GM23338 (cell line): ENCODE data around the gene MASP2. TPM values are rescaled to one million over a fixed set of nuclear protein-coding genes. Genes with fewer than 3 reads are reported as not detected.
"Not testable (repeated sequence)": the region's sequence is repeated elsewhere in the genome, so short reads cannot be mapped to it uniquely, and the experiment has no call there.

ENCODE experiments used
- ATAC-seq: fragments of 200-7000 bp; cut with Tn5 transposase; 3 replicates; pipeline ENCODE4 v1.9.1; 2020
- DNase-seq: peaks from one replicate; pipeline ENCODE4 v3.0.0-alpha.2; 2015; ENCODE audit warnings: low spot score
- H2AFZ ChIP-seq: fragments of 200-600 bp; sonication (generic); 2 replicates; pipeline ENCODE4 v1.8.0; 2016; ENCODE audit warnings: antibody characterized with exemption, mild to moderate bottlenecking, moderate library complexity
- H3F3A ChIP-seq: fragments of 200-600 bp; sonication (generic); replicated peaks from 2 replicates; pipeline ENCODE4 v1.8.0; 2017; ENCODE audit warnings: antibody characterized with exemption, mixed run types, low read depth
- H3K27ac ChIP-seq: fragments of 200-600 bp; sonication (generic); 2 replicates; pipeline ENCODE4 v1.6.1; 2016; ENCODE audit warnings: low read depth
- H3K27me3 ChIP-seq: fragments of 200-600 bp; sonication (generic); 2 replicates; pipeline ENCODE4 v1.8.0; 2016; ENCODE audit warnings: mild to moderate bottlenecking, mixed run types, moderate library complexity; ENCODE audit not compliant: insufficient read depth
- H3K36me3 ChIP-seq: fragments of 200-600 bp; sonication (generic); 2 replicates; pipeline ENCODE4 v1.8.0; 2016; ENCODE audit warnings: mild to moderate bottlenecking; ENCODE audit not compliant: insufficient read depth
- H3K4me1 ChIP-seq: fragments of 200-600 bp; sonication (generic); 2 replicates; pipeline ENCODE4 v1.8.0; 2016; ENCODE audit warnings: mild to moderate bottlenecking, moderate library complexity; ENCODE audit not compliant: insufficient read depth
- H3K4me2 ChIP-seq: fragments of 200-600 bp; sonication (generic); 2 replicates; pipeline ENCODE4 v1.7.1; 2017; ENCODE audit warnings: mixed run types
- H3K4me3 ChIP-seq: fragments of 200-600 bp; sonication (generic); 2 replicates; pipeline ENCODE4 v1.6.1; 2016; ENCODE audit warnings: mixed run types
- H3K79me2 ChIP-seq: fragments of 200-600 bp; sonication (generic); replicated peaks from 2 replicates; pipeline ENCODE4 v1.8.0; 2017; ENCODE audit warnings: mild to moderate bottlenecking; ENCODE audit not compliant: insufficient read depth
- H3K9me2 ChIP-seq: fragments of 200-600 bp; sonication (generic); 2 replicates; pipeline ENCODE4 v1.8.0; 2017; ENCODE audit not compliant: insufficient read depth
- H4K20me1 ChIP-seq: fragments of 200-600 bp; sonication (generic); replicated peaks from 2 replicates; pipeline ENCODE4 v1.8.0; 2017; ENCODE audit warnings: mild to moderate bottlenecking; ENCODE audit not compliant: insufficient read depth
- H3K27ac Mint-ChIP-seq: 2 replicates; pipeline ENCODE4 v1.8.0; 2020; ENCODE audit warnings: inconsistent platforms, mild to moderate bottlenecking, moderate library complexity, mixed read lengths
- H3K27me3 Mint-ChIP-seq: 3 replicates; pipeline ENCODE4 v1.8.0; 2022; ENCODE audit warnings: low read depth, mild to moderate bottlenecking, moderate library complexity, mixed read lengths, inconsistent platforms; ENCODE audit not compliant: insufficient read depth, poor library complexity
- H3K36me3 Mint-ChIP-seq: 3 replicates; pipeline ENCODE4 v1.8.0; 2021; ENCODE audit warnings: low read depth, mild to moderate bottlenecking, inconsistent platforms, moderate library complexity, mixed read lengths
- H3K4me1 Mint-ChIP-seq: 3 replicates; pipeline ENCODE4 v1.8.0; 2020; ENCODE audit warnings: mild to moderate bottlenecking, inconsistent platforms, mixed read lengths
- H3K4me3 Mint-ChIP-seq: 3 replicates; pipeline ENCODE4 v1.8.0; 2021; ENCODE audit warnings: moderate library complexity, mild to moderate bottlenecking, inconsistent platforms, mixed read lengths
- H3K9me3 Mint-ChIP-seq: 3 replicates; pipeline ENCODE4 v1.8.0; 2020; ENCODE audit warnings: moderate library complexity, mild to moderate bottlenecking, inconsistent platforms, mixed read lengths
- CREB1 ChIP-seq: fragments of 250-450 bp; sonication (Bioruptor Pico); IDR thresholded peaks from 2 replicates; pipeline ENCODE4 v1.5.0; 2020; ENCODE audit warnings: low read depth, mild to moderate bottlenecking, moderate library complexity
- NANOG ChIP-seq: IDR thresholded peaks from 2 replicates; pipeline ENCODE4 v1.6.1; 2016; ENCODE audit warnings: antibody characterized with exemption, borderline replicate concordance
- STAT1 ChIP-seq: IDR thresholded peaks from one replicate; pipeline ENCODE4 v1.6.1; 2016; ENCODE audit warnings: antibody characterized with exemption; ENCODE audit not compliant: unreplicated experiment
- polyA plus RNA-seq: library from polyadenylated mRNA; unstranded; fragments of >200 nt; fragmentation: Nextera tagmentation; extraction: Ambion mirVana; gene quantifications from 2 replicates; pipeline ENCODE4 v1.2.1, GENCODE V29; 2016
- total RNA-seq: library from RNA; depleted of rRNA; stranded (reverse); fragments of >200 nt; shearing (Covaris generic); gene quantifications from 2 replicates; pipeline ENCODE4 v1.2.3, GENCODE V29; 2014
- TF ChIP-seq, protein P1 (sequence below): fragments of 250-450 bp; sonication (Bioruptor Pico); IDR thresholded peaks from 2 replicates; pipeline ENCODE4 v1.5.0; 2020; ENCODE audit warnings: mild to moderate bottlenecking, moderate library complexity

Gene MASP2
- total and polyA plus RNA-seq, 2 experiments from 2014 or later, result 0.71 to 1.5 TPM

DNA sequence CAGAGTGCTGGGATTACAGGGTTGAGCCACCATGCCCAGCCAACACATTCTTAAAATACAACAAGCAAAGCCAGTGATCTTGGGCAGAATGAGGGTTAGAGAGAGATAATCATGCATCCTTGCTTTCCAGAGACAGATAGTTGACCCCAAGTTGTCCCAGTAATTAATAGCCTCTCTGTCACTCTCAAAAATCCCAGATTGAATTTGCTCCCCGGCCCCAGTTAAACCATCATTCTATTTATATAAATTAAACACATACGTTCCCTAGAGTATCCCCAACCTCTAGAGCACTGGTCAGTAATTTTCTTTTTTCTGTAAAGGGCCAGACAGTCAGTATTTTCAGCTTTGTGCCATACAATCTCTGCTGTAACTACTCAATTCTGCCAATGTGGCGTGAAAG is 50.9 kb downstream of the MASP2 start (continued):
- TF ChIP-seq, protein P1, sequence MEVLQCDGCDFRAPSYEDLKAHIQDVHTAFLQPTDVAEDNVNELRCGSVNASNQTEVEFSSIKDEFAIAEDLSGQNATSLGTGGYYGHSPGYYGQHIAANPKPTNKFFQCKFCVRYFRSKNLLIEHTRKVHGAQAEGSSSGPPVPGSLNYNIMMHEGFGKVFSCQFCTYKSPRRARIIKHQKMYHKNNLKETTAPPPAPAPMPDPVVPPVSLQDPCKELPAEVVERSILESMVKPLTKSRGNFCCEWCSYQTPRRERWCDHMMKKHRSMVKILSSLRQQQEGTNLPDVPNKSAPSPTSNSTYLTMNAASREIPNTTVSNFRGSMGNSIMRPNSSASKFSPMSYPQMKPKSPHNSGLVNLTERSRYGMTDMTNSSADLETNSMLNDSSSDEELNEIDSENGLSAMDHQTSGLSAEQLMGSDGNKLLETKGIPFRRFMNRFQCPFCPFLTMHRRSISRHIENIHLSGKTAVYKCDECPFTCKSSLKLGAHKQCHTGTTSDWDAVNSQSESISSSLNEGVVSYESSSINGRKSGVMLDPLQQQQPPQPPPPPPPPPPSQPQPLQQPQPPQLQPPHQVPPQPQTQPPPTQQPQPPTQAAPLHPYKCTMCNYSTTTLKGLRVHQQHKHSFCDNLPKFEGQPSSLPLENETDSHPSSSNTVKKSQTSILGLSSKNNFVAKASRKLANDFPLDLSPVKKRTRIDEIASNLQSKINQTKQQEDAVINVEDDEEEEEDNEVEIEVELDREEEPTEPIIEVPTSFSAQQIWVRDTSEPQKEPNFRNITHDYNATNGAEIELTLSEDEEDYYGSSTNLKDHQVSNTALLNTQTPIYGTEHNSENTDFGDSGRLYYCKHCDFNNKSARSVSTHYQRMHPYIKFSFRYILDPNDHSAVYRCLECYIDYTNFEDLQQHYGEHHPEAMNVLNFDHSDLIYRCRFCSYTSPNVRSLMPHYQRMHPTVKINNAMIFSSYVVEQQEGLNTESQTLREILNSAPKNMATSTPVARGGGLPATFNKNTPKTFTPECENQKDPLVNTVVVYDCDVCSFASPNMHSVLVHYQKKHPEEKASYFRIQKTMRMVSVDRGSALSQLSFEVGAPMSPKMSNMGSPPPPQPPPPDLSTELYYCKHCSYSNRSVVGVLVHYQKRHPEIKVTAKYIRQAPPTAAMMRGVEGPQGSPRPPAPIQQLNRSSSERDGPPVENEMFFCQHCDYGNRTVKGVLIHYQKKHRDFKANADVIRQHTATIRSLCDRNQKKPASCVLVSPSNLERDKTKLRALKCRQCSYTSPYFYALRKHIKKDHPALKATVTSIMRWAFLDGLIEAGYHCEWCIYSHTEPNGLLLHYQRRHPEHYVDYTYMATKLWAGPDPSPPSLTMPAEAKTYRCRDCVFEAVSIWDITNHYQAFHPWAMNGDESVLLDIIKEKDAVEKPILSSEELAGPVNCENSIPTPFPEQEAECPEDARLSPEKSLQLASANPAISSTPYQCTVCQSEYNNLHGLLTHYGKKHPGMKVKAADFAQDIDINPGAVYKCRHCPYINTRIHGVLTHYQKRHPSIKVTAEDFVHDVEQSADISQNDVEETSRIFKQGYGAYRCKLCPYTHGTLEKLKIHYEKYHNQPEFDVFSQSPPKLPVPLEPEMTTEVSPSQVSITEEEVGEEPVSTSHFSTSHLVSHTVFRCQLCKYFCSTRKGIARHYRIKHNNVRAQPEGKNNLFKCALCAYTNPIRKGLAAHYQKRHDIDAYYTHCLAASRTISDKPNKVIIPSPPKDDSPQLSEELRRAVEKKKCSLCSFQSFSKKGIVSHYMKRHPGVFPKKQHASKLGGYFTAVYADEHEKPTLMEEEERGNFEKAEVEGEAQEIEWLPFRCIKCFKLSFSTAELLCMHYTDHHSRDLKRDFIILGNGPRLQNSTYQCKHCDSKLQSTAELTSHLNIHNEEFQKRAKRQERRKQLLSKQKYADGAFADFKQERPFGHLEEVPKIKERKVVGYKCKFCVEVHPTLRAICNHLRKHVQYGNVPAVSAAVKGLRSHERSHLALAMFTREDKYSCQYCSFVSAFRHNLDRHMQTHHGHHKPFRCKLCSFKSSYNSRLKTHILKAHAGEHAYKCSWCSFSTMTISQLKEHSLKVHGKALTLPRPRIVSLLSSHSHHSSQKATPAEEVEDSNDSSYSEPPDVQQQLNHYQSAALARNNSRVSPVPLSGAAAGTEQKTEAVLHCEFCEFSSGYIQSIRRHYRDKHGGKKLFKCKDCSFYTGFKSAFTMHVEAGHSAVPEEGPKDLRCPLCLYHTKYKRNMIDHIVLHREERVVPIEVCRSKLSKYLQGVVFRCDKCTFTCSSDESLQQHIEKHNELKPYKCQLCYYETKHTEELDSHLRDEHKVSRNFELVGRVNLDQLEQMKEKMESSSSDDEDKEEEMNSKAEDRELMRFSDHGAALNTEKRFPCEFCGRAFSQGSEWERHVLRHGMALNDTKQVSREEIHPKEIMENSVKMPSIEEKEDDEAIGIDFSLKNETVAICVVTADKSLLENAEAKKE, result no peak

DNA sequence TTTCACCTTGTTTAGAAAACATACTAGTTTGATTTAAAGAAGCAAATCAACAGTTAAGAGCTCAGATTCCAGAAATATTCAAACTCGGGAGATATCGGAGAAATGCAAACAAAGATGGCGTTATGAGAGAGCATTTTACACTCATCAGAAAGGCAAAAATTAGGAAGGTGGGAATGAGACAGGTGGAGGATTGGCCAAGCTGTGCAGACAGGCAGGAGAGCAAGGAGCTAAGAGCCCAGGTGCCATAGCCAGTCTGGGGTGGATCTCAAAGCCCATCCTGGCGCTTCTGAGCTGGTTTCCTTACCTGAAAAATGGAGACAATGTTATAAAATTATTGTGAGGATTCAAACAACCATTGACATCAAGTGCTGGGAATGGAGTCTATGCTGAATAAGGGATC is 54.2 kb downstream of the MASP2 start:
- Histone ChIP-seq H3K36me3 (no peaks in the 10 kb centered on the region), H3K9me2 (no peaks in the 10 kb centered on the region), H3K4me1 (no peaks in the 10 kb centered on the region), H3K4me3 (no peak overlapping the region), H3K27ac (no peak overlapping the region), H2AFZ (no peak overlapping the region; the same call in 1 of the 2 replicates), H3K79me2 (no peaks in the 10 kb centered on the region), H3F3A (no peaks in the 10 kb centered on the region), H3K27me3 (no peaks in the 10 kb centered on the region), H3K4me2 (no peak overlapping the region), H4K20me1 (no peaks in the 10 kb centered on the region)
- ATAC-seq (no peak), DNase-seq (no peak)
- Mint-ChIP-seq H3K27ac (no peak overlapping the region), H3K4me3 (no peak overlapping the region), H3K27me3 (no peaks in the 10 kb centered on the region), H3K36me3 (no peaks in the 10 kb centered on the region), H3K4me1 (peaks cover 6% of the 10 kb centered on the region; the same call in 1 of the 3 replicates), H3K9me3 (no peaks in the 10 kb centered on the region; the same call in 2 of the 3 replicates)
- TF ChIP-seq NANOG (no peak), STAT1 (no peak), CREB1 (CRISPR knock-in tag) (no peak)

DNA sequence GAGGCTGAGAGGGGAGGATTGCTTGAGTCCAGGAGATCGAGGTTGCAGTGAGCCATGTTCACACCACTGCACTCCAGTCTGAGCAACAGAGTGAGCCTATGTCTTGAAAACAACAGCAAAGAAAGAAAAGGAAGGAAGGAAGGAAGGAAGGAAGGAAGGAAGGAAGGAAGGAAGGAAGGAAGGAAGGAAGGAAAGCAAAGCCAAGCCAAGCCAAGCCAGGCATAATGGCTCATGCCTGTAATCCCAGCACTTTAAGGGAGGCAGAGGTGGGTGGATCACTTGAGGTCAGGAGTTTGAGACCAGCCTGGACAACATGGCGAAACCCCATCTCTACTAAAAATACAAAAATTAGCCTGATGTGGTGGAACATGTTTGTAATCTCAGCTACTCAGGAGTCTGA is 55.0 kb downstream of the MASP2 start:
- H3K27ac Mint-ChIP-seq, H3K4me1 ChIP-seq, H3K4me1 Mint-ChIP-seq, H3K9me2 ChIP-seq, H3K36me3 ChIP-seq, H3K27me3 Mint-ChIP-seq, H3K27me3 ChIP-seq, H3K4me3 Mint-ChIP-seq, H4K20me1 ChIP-seq, H3K4me2 ChIP-seq, ATAC-seq, H3K36me3 Mint-ChIP-seq, H3K79me2 ChIP-seq, H3K27ac ChIP-seq, H2AFZ ChIP-seq, DNase-seq, H3K9me3 Mint-ChIP-seq, H3F3A ChIP-seq, H3K4me3 ChIP-seq: not testable (repeated sequence)
